ENCODE measurements around the gene COX19.
"Not testable (repeated sequence)": the region's sequence is repeated elsewhere in the genome, so short reads cannot be mapped to it uniquely, and the experiment has no call there.

GRCh38 chr7:959740-960139 lies 15.6 kb downstream of the COX19 start:
- TF ChIP-seq CTCF, POLR2A, POLR2AphosphoS5 (IDR thresholded peaks at IDR 0.05): not testable (repeated sequence)
